WTC11 (cell line): ENCODE measurements around the gene MAP6.

Source experiments
- CREB1 ChIP-seq: sonication (generic); formaldehyde crosslinking; IDR thresholded peaks from 2 replicates; pipeline ENCODE4 v1.8.0; 2023; ENCODE audit warnings: mild to moderate bottlenecking, missing genetic modification reagents
- ETV6 ChIP-seq: sonication (generic); formaldehyde crosslinking; IDR thresholded peaks from 2 replicates; pipeline ENCODE4 v1.8.1; 2022; ENCODE audit warnings: mild to moderate bottlenecking, missing genetic modification reagents
- RELA ChIP-seq: sonication (generic); formaldehyde crosslinking; IDR thresholded peaks from 2 replicates; pipeline ENCODE4 v1.8.1; 2022; ENCODE audit warnings: missing genetic modification reagents, mild to moderate bottlenecking, borderline replicate concordance
- ZNF396 ChIP-seq: fragments of 250-450 bp; sonication (Bioruptor Pico); IDR thresholded peaks from 2 replicates; pipeline ENCODE4 v1.8.0; 2021; ENCODE audit warnings: mild to moderate bottlenecking, moderate library complexity, borderline replicate concordance
- ZNF423 ChIP-seq: fragments of 250-450 bp; sonication (Bioruptor Pico); IDR thresholded peaks from 2 replicates; pipeline ENCODE4 v2.1.2; 2022; ENCODE audit warnings: mild to moderate bottlenecking, moderate library complexity
- TF ChIP-seq, protein P1 (sequence below): fragments of 200-600 bp; IDR thresholded peaks from 2 replicates; pipeline ENCODE4 v1.8.0; 2022; ENCODE audit warnings: antibody characterized with exemption
- TF ChIP-seq, protein P2 (sequence below): sonication (generic); formaldehyde crosslinking; IDR thresholded peaks from 2 replicates; pipeline ENCODE4 v1.8.0; 2022; ENCODE audit warnings: mild to moderate bottlenecking, missing genetic modification reagents
- TF ChIP-seq, protein P3 (sequence below): sonication (generic); formaldehyde crosslinking; IDR thresholded peaks from 2 replicates; pipeline ENCODE4 v1.8.1; 2022; ENCODE audit warnings: missing genetic modification reagents, borderline replicate concordance
- TF ChIP-seq, protein P4 (sequence below): fragments of 250-450 bp; sonication (Bioruptor Pico); IDR thresholded peaks from 2 replicates; pipeline ENCODE4 v2.1.2; 2022; ENCODE audit warnings: mild to moderate bottlenecking, moderate library complexity
- TF ChIP-seq, protein P5 (sequence below): sonication (generic); formaldehyde crosslinking; IDR thresholded peaks from 2 replicates; pipeline ENCODE4 v1.8.0; 2022; ENCODE audit warnings: mild to moderate bottlenecking, missing genetic modification reagents
- TF ChIP-seq, protein P6 (sequence below): sonication (generic); formaldehyde crosslinking; IDR thresholded peaks from 2 replicates; pipeline ENCODE4 v1.8.1; 2023; ENCODE audit warnings: mild to moderate bottlenecking, missing genetic modification reagents

DNA sequence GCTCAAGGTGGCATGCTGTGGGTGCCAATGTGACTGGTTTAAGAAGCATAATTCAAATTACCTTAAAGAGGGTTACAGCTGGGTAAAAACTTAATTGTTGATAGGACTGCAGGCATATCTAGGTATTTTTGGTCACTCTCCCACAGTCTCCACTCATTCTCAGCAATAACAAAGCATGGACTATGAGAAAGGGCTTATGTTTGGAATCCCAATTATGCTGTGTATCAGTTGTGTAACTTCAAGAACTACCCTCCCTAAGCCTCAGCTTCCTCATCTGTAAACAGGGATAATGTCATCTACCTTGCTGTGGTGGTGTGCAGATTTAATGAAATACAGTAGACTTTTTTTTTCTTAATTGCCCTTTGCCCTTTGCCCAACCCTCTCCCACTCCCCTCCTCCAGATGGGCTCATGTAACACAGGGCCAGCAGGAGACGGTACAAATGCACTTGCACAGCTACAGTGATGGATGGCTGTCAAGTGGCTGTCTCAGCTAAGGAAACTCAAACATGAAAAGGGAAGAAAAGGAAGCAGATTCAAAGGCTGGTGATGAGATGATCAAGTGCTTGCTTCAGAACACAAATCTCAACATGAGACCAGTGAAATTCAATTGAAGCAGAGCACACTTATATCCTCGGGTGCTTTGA is 37.6 kb downstream of the MAP6 start:
- TF ChIP-seq RELA (CRISPR knock-in tag) (no peak), ZNF396 (no peak), ETV6 (CRISPR knock-in tag) (no peak), ZNF423 (CRISPR knock-in tag) (no peak), CREB1 (no peak)
- TF ChIP-seq, protein P1, sequence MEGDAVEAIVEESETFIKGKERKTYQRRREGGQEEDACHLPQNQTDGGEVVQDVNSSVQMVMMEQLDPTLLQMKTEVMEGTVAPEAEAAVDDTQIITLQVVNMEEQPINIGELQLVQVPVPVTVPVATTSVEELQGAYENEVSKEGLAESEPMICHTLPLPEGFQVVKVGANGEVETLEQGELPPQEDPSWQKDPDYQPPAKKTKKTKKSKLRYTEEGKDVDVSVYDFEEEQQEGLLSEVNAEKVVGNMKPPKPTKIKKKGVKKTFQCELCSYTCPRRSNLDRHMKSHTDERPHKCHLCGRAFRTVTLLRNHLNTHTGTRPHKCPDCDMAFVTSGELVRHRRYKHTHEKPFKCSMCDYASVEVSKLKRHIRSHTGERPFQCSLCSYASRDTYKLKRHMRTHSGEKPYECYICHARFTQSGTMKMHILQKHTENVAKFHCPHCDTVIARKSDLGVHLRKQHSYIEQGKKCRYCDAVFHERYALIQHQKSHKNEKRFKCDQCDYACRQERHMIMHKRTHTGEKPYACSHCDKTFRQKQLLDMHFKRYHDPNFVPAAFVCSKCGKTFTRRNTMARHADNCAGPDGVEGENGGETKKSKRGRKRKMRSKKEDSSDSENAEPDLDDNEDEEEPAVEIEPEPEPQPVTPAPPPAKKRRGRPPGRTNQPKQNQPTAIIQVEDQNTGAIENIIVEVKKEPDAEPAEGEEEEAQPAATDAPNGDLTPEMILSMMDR: no peak
- TF ChIP-seq, protein P2, sequence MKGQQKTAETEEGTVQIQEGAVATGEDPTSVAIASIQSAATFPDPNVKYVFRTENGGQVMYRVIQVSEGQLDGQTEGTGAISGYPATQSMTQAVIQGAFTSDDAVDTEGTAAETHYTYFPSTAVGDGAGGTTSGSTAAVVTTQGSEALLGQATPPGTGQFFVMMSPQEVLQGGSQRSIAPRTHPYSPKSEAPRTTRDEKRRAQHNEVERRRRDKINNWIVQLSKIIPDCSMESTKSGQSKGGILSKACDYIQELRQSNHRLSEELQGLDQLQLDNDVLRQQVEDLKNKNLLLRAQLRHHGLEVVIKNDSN: no peak
- TF ChIP-seq, protein P3, sequence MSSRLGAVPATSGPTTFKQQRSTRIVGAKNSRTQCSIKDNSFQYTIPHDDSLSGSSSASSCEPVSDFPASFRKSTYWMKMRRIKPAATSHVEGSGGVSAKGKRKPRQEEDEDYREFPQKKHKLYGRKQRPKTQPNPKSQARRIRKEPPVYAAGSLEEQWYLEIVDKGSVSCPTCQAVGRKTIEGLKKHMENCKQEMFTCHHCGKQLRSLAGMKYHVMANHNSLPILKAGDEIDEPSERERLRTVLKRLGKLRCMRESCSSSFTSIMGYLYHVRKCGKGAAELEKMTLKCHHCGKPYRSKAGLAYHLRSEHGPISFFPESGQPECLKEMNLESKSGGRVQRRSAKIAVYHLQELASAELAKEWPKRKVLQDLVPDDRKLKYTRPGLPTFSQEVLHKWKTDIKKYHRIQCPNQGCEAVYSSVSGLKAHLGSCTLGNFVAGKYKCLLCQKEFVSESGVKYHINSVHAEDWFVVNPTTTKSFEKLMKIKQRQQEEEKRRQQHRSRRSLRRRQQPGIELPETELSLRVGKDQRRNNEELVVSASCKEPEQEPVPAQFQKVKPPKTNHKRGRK (CRISPR knock-in tag): no peak
- TF ChIP-seq, protein P4, sequence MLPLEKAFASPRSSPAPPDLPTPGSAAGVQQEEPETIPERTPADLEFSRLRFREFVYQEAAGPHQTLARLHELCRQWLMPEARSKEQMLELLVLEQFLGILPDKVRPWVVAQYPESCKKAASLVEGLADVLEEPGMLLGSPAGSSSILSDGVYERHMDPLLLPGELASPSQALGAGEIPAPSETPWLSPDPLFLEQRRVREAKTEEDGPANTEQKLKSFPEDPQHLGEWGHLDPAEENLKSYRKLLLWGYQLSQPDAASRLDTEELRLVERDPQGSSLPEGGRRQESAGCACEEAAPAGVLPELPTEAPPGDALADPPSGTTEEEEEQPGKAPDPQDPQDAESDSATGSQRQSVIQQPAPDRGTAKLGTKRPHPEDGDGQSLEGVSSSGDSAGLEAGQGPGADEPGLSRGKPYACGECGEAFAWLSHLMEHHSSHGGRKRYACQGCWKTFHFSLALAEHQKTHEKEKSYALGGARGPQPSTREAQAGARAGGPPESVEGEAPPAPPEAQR: no peak
- TF ChIP-seq, protein P5, sequence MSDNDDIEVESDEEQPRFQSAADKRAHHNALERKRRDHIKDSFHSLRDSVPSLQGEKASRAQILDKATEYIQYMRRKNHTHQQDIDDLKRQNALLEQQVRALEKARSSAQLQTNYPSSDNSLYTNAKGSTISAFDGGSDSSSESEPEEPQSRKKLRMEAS: no peak
- TF ChIP-seq, protein P6, sequence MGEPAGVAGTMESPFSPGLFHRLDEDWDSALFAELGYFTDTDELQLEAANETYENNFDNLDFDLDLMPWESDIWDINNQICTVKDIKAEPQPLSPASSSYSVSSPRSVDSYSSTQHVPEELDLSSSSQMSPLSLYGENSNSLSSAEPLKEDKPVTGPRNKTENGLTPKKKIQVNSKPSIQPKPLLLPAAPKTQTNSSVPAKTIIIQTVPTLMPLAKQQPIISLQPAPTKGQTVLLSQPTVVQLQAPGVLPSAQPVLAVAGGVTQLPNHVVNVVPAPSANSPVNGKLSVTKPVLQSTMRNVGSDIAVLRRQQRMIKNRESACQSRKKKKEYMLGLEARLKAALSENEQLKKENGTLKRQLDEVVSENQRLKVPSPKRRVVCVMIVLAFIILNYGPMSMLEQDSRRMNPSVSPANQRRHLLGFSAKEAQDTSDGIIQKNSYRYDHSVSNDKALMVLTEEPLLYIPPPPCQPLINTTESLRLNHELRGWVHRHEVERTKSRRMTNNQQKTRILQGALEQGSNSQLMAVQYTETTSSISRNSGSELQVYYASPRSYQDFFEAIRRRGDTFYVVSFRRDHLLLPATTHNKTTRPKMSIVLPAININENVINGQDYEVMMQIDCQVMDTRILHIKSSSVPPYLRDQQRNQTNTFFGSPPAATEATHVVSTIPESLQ: no peak
